ENCODE results near the gene CLDN2.

CLDN2 gene

DNA sequence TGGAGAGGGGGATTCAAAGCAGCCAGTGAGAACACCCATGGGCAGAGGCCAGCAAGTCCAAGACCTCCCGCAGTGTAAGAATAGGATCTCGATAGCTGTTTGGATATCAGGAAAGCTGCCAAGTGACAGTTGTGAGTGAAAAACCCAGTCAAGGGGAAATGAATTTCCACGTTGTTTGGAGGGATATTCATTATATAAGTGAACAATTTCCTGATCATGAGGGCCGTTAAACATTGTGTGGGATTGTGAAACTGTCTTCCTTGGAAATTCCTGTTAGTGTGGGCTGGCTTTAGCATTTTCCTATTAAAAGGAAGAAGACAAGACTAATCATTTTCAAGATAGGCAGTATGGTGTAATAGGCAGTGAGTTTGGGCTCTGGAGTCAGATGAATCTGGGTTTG lies 15.0 kb downstream of the CLDN2 start:
- H3K4me1 Mint-ChIP-seq (ENCODE audit: low read depth), result peaks cover 9% of the 10 kb centered on the region
- no peaks in the 10 kb centered on the region for H3K9me3 Mint-ChIP-seq (ENCODE audit: low read depth)
- no peaks in the 10 kb centered on the region for H3K27me3 Mint-ChIP-seq
- no peak overlapping the region for H3K27ac Mint-ChIP-seq
- no peak overlapping the region for H3K4me3 Mint-ChIP-seq
- no peaks in the 10 kb centered on the region for H3K36me3 Mint-ChIP-seq

DNA sequence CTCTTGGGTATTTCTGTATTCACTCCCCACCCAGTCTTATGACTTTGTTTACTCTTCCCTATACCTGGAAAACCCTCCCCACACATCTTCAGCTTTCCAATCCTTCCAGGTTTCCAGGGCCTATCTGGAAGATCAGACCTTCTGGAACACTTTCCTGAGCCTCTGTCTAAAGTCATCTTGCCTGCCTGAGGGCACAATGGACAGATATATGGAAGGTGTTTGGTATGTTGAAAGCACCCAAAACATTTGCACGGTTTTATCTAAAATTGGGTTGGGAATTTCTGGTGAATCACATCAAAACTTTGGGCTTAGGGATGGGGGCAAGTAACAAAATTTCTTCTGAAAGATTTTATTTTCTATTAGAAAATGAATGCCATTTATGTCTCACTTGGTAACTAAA lies 16.0 kb downstream of the CLDN2 start:
- H3K4me3 Mint-ChIP-seq, result no peak overlapping the region
- H3K4me1 Mint-ChIP-seq (ENCODE audit: low read depth), result peaks cover 9% of the 10 kb centered on the region
- H3K27me3 Mint-ChIP-seq, result no peaks in the 10 kb centered on the region
- H3K36me3 Mint-ChIP-seq, result no peaks in the 10 kb centered on the region
- H3K27ac Mint-ChIP-seq, result no peak overlapping the region
- no peaks in the 10 kb centered on the region for H3K9me3 Mint-ChIP-seq (ENCODE audit: low read depth)

DNA sequence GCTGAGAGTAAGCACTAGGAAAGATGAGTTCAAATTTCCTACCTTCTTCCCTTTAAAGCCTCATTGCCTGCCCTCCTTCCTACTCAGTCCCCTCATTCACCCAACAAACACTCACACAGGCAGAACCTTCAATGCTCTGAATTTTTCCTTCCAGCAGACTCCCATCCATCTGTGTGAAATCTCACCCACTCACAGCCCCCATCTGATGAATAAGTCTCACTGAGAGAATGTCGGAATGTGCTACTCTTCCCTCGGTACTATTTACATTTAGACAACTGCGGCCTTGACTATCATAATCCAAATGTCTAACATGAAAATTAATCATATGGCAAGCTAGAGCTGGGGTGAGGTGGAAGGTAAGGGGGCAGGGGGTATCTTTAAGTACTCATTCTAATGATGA lies 19.4 kb downstream of the CLDN2 start:
- Mint-ChIP-seq H3K27me3 (no peaks in the 10 kb centered on the region), H3K4me1 (ENCODE audit: low read depth) (no peaks in the 10 kb centered on the region), H3K4me3 (no peak overlapping the region), H3K9me3 (ENCODE audit: low read depth) (no peaks in the 10 kb centered on the region), H3K36me3 (peaks cover 3% of the 10 kb centered on the region), H3K27ac (no peak overlapping the region)

DNA sequence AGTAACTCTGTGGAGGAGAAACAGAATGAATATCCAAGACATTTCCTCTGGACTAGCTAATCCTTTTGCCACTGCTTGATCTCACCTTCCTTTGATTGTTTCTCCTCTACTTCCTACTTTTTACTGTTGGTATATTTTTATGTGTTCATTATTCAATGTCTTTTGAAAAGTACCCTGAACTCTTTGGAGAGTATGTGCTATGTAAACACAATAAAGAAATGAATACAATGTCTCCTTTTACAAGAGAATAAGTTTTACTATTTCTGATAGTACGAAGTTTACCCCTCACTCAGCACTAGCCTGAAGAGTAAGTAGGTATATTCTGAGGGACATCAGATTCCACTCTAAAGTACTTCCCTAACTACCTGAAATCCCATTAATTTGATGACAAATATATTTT lies 19.9 kb downstream of the CLDN2 start:
- Mint-ChIP-seq H3K27me3 (no peaks in the 10 kb centered on the region), H3K27ac (no peak overlapping the region), H3K4me3 (no peak overlapping the region), H3K36me3 (peaks cover 5% of the 10 kb centered on the region), H3K9me3 (ENCODE audit: low read depth) (no peaks in the 10 kb centered on the region), H3K4me1 (ENCODE audit: low read depth) (no peaks in the 10 kb centered on the region)

DNA sequence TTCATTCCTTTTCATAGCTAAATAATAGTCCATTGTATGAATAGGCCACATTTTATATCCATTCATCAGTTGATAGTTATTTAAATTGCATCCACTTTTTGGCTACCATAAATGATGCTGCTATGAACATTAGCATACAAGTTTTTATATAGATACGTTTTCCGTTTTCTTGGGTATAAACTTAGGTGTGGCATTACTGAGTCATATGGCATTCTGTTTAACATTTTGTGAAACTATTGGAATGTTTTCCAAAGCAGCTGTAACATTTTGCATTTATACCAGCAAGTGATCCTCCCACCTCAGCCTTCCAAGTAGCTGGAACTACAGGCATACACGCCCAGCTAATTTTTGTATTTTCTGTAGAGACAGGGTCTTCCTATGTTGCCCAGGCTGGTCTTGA lies 26.3 kb downstream of the CLDN2 start:
- Mint-ChIP-seq H3K4me1 (ENCODE audit: low read depth) (no peaks in the 10 kb centered on the region), H3K9me3 (ENCODE audit: low read depth) (no peaks in the 10 kb centered on the region), H3K27me3 (no peaks in the 10 kb centered on the region), H3K4me3 (no peak overlapping the region), H3K36me3 (peaks cover 9% of the 10 kb centered on the region), H3K27ac (no peak overlapping the region)

DNA sequence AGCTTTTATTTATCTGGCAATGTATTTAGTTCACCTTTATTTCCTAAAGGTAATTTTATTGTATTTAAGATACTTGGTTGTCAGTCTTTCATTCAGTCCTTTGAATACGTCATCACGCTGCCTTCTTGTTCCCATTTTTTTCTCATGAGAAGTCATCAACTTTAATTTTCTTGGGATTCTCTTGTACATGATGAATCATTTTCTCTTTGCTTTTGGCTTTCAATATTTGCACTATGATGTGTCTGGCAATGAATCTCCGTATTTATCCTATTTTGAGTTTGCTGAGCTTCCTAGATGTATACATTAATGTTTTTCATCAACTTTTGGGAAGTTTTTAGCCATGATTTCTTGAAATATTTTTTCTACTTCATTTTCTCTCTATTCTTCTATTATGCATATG lies 28.4 kb downstream of the CLDN2 start:
- Mint-ChIP-seq H3K27ac (no peak overlapping the region), H3K27me3 (no peaks in the 10 kb centered on the region), H3K9me3 (ENCODE audit: low read depth) (no peaks in the 10 kb centered on the region), H3K36me3 (peaks cover 6% of the 10 kb centered on the region), H3K4me3 (no peak overlapping the region), H3K4me1 (ENCODE audit: low read depth) (no peaks in the 10 kb centered on the region)

- peaks cover 6% of the 10 kb centered on the region for H3K36me3 Mint-ChIP-seq
- H3K27ac Mint-ChIP-seq, result no peak overlapping the region
- H3K27me3 Mint-ChIP-seq, result no peaks in the 10 kb centered on the region
- H3K9me3 Mint-ChIP-seq (ENCODE audit: low read depth), result no peaks in the 10 kb centered on the region
- no peak overlapping the region for H3K4me3 Mint-ChIP-seq
- H3K4me1 Mint-ChIP-seq (ENCODE audit: low read depth), result no peaks in the 10 kb centered on the region
These were observed 29.2 kb downstream of the CLDN2 start for GRCh38 chrX:106949366-106949765.

- Mint-ChIP-seq H3K27me3 (no peaks in the 10 kb centered on the region), H3K27ac (no peak overlapping the region), H3K4me1 (ENCODE audit: low read depth) (no peaks in the 10 kb centered on the region), H3K4me3 (no peak overlapping the region), H3K36me3 (peaks cover 4% of the 10 kb centered on the region), H3K9me3 (ENCODE audit: low read depth) (no peaks in the 10 kb centered on the region)
These were observed 30.2 kb downstream of the CLDN2 start for GRCh38 chrX:106950381-106950780.

DNA sequence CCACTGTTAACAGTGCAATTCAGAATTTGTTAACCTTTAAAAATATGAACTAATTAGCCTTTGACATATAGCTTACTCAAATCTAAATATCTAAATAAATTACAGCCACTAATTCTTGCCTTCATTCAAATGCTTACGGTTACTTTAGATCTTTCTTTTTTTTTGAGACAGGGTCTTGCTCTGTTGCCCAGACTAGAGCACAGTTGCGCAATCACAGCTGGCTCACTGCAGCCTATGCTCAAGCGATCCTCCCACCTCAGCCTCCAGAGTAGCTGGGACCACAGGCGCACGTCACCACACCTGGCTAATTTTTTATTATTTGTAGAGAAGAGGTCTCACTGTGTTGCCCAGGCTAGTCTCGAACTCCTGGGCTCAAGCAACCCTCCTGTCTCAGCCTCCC lies 31.0 kb downstream of the CLDN2 start:
- Mint-ChIP-seq H3K4me3 (no peak overlapping the region), H3K36me3 (peaks cover 4% of the 10 kb centered on the region), H3K9me3 (ENCODE audit: low read depth) (no peaks in the 10 kb centered on the region), H3K27ac (no peak overlapping the region), H3K4me1 (ENCODE audit: low read depth) (no peaks in the 10 kb centered on the region), H3K27me3 (no peaks in the 10 kb centered on the region)

DNA sequence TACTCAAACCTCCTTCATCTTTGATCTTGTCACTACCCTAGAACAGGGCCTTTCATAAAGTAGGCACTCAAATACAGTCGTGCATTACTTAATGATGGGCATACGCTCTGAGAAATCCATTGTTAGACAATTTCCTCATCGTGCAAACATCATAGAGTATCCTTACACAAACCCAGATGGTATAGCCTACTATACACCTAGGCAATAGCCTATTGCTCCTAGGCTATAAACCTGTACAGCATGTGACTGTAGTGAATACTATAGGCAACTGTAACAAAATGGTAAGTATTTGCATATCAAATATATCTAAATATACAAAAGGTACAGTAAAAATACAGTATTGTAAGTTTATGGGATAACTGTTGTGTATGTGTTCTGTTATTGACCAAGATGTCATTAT lies 31.9 kb downstream of the CLDN2 start:
- H3K9me3 Mint-ChIP-seq (ENCODE audit: low read depth), result no peaks in the 10 kb centered on the region
- H3K4me3 Mint-ChIP-seq, result no peak overlapping the region
- peaks cover 5% of the 10 kb centered on the region for H3K36me3 Mint-ChIP-seq
- H3K4me1 Mint-ChIP-seq (ENCODE audit: low read depth), result no peaks in the 10 kb centered on the region
- no peak overlapping the region for H3K27ac Mint-ChIP-seq
- H3K27me3 Mint-ChIP-seq, result no peaks in the 10 kb centered on the region

GRCh38 chrX:106952538-106952937 lies 32.3 kb downstream of the CLDN2 start:
- H3K27ac Mint-ChIP-seq, result no peak overlapping the region
- H3K4me3 Mint-ChIP-seq, result no peak overlapping the region

GRCh38 chrX:106952988-106953387 lies 32.8 kb downstream of the CLDN2 start:
- Mint-ChIP-seq H3K4me1 (ENCODE audit: low read depth) (no peaks in the 10 kb centered on the region), H3K9me3 (ENCODE audit: low read depth) (no peaks in the 10 kb centered on the region), H3K27ac (no peak overlapping the region), H3K36me3 (peaks cover 4% of the 10 kb centered on the region), H3K4me3 (no peak overlapping the region), H3K27me3 (no peaks in the 10 kb centered on the region)

More at GRCh38 chrX:106952538-106952937, 32.3 kb downstream of the CLDN2 start:
- Mint-ChIP-seq H3K4me1 (ENCODE audit: low read depth) (no peaks in the 10 kb centered on the region), H3K9me3 (ENCODE audit: low read depth) (no peaks in the 10 kb centered on the region), H3K36me3 (peaks cover 4% of the 10 kb centered on the region), H3K27me3 (no peaks in the 10 kb centered on the region)

DNA sequence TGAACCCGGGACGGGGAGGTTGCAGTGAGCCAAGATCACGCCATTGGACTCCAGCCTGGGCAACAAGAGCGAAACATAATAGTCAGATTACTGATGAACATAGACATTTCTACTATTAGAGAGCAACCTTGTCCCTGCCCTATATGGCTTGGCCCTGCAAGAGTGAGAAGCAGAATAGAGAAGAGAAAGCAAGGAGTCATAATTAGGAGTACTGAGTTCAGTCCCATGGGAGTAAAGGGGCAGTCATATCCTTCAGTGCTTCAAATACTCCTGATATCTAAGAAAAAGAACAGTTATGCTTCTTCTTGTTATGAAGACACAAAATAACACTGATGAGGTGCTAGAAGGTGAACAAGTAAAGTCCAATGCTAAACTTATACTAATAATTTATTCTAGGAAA lies 33.8 kb downstream of the CLDN2 start:
- Mint-ChIP-seq H3K27me3 (no peaks in the 10 kb centered on the region), H3K36me3 (peaks cover 4% of the 10 kb centered on the region), H3K9me3 (ENCODE audit: low read depth) (no peaks in the 10 kb centered on the region), H3K4me3 (no peak overlapping the region), H3K27ac (no peak overlapping the region), H3K4me1 (ENCODE audit: low read depth) (no peaks in the 10 kb centered on the region)

- H3K27me3 Mint-ChIP-seq, result no peaks in the 10 kb centered on the region
- H3K4me3 Mint-ChIP-seq, result no peak overlapping the region
- peaks cover 3% of the 10 kb centered on the region for H3K36me3 Mint-ChIP-seq
- H3K9me3 Mint-ChIP-seq (ENCODE audit: low read depth), result no peaks in the 10 kb centered on the region
- H3K27ac Mint-ChIP-seq, result no peak overlapping the region
- H3K4me1 Mint-ChIP-seq (ENCODE audit: low read depth), result no peaks in the 10 kb centered on the region
These were observed 35.0 kb downstream of the CLDN2 start for GRCh38 chrX:106955004-106955772.

- Mint-ChIP-seq H3K4me1 (ENCODE audit: low read depth) (no peaks in the 10 kb centered on the region), H3K36me3 (peaks cover 2% of the 10 kb centered on the region), H3K4me3 (no peak overlapping the region), H3K27me3 (no peaks in the 10 kb centered on the region), H3K27ac (no peak overlapping the region), H3K9me3 (ENCODE audit: low read depth) (no peaks in the 10 kb centered on the region)
These were observed 37.7 kb downstream of the CLDN2 start for GRCh38 chrX:106957856-106958255.

DNA sequence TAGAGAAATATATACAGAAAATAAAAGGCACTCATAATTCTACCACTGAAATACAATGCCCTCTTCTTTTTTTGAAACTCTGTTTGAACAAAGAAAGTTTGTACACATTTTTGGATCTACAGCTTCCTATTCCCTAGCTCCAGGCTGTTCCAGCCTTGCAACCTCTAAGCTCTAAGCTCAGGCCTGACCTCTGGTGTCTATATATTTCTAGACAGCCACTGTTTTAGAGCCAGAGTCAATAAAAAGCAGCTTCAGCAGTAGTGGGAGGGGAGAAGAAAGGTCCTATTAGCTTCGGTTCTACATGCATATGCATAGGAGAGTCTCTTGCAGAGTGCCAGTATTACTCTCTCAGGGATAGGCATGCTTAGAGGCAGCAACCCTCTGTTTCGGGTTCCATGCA lies 39.7 kb downstream of the CLDN2 start:
- H3K4me3 Mint-ChIP-seq, result no peak overlapping the region

More for the DNA sequence above, 39.7 kb downstream of the CLDN2 start:
- H3K27ac Mint-ChIP-seq, result no peak overlapping the region
- no peaks in the 10 kb centered on the region for H3K9me3 Mint-ChIP-seq (ENCODE audit: low read depth)
- no peaks in the 10 kb centered on the region for H3K4me1 Mint-ChIP-seq (ENCODE audit: low read depth)
- no peaks in the 10 kb centered on the region for H3K27me3 Mint-ChIP-seq
- H3K36me3 Mint-ChIP-seq, result peaks cover 8% of the 10 kb centered on the region

Measured in activated naive CD8-positive, alpha-beta T cell (primary cell).